Stimulated activated naive B cell treated with anti-CD40 and anti-IgM and Interleukin-4, amounts not matched to agents 10 μg/mL and 1 μg/mL and 100 μg/mL, for 72 hours (primary cell): ENCODE measurements around the gene OR8J1.
"Not testable (repeated sequence)": the region's sequence is repeated elsewhere in the genome, so short reads cannot be mapped to it uniquely, and the experiment has no call there.

Experiments
- ATAC-seq, 2 donors: fragments of 150-1000 bp; cut with Tn5 transposase; replicated peaks; 2 replicates each; pipeline ENCODE4 v1.10.0; 2021; ENCODE audit warnings: moderate library complexity in 1 of 2
- DNase-seq: peaks from one replicate; pipeline ENCODE4 v3.0.0; 2021
- H3K27ac Mint-ChIP-seq: one replicate; pipeline ENCODE4 v1.8.0; 2022; ENCODE audit warnings: mild to moderate bottlenecking, mixed read lengths
- H3K27me3 Mint-ChIP-seq, 2 donors: one replicate each; pipeline ENCODE4 v1.8.0; 2022; ENCODE audit warnings: mixed read lengths in 2 of 2
- H3K36me3 Mint-ChIP-seq, 2 donors: one replicate each; pipeline ENCODE4 v1.8.0; 2022; ENCODE audit warnings: mixed read lengths in 2 of 2, mild to moderate bottlenecking in 1 of 2
- H3K4me1 Mint-ChIP-seq, 2 donors: one replicate each; pipeline ENCODE4 v1.8.0; 2022; ENCODE audit warnings: mixed read lengths in 2 of 2, mild to moderate bottlenecking in 1 of 2
- H3K4me3 Mint-ChIP-seq, 2 donors: one replicate each; pipeline ENCODE4 v1.8.0; 2022; ENCODE audit warnings: mild to moderate bottlenecking in 2 of 2, mixed read lengths in 2 of 2, moderate library complexity in 1 of 2
- H3K9me3 Mint-ChIP-seq, 2 donors: one replicate each; pipeline ENCODE4 v1.8.0; 2022; ENCODE audit warnings: mixed read lengths in 2 of 2, mild to moderate bottlenecking in 1 of 2

OR8J1 gene, protein sequence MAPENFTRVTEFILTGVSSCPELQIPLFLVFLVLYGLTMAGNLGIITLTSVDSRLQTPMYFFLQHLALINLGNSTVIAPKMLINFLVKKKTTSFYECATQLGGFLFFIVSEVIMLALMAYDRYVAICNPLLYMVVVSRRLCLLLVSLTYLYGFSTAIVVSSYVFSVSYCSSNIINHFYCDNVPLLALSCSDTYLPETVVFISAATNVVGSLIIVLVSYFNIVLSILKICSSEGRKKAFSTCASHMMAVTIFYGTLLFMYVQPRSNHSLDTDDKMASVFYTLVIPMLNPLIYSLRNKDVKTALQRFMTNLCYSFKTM

DNA sequence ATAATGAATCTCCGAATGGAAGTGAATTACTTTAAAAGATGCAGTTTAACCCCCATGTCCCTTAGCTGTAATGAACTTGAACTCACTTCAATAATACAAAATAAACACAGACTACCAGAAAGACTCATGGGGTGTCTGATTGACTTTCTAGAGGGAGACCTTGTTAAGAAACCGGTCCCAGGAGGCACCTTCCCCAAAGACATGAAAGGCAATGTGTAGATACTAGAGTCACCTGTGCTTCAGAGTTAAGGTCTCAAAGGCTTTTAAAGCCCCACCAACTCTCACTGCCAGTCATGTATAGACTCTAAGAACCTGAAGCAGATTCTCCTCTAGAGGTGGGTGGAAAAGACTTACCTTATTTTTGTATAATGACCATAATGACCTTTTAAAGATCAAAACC lies at the start of gene OR8J1:
Gene OR8J1, plus strand, starts transcription at position 301 of the 400 bp plus-strand sequence. CDS start 5,956 bp downstream, outside the sequence.
- Mint-ChIP-seq H3K36me3 (no peaks in the 10 kb centered on the region), H3K27me3 (no peaks in the 10 kb centered on the region), H3K27ac (peak within 1 kb of the TSS; percentile 37), H3K4me3 (no peak within 1 kb of the TSS), H3K4me1 (no peaks in the 10 kb centered on the region), H3K9me3 (no peaks in the 10 kb centered on the region)
- DNase-seq (no peak), ATAC-seq (no peak)

DNA sequence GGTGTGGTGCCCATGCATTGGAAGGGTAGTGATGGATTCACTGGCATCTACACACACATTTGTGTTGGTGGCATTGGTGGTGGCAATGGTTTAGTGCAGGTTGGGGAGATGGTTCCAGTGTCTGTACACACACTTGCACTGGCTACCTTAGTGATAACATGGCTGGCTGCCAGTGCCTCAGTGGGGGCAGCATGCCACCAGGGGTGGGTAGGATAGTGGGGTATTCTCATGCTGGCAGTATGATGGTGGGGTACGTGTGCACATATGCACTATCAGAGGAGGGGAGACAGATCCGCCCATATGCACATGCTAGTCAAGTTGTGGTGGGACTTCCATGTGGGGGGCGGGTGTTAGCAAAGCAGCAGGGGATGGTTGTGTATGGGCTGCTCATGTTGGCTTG lies 46.3 kb upstream of the OR8J1 start:
- H3K27ac Mint-ChIP-seq: no peak overlapping the region
- H3K4me3 Mint-ChIP-seq: no peak overlapping the region
- no peak for ATAC-seq
- no peaks in the 10 kb centered on the region for H3K27me3 Mint-ChIP-seq
- H3K4me1 Mint-ChIP-seq: no peaks in the 10 kb centered on the region
- H3K9me3 Mint-ChIP-seq: peaks cover 13 to 19% of the 10 kb centered on the region in 2 donors
- no peaks in the 10 kb centered on the region for H3K36me3 Mint-ChIP-seq
- no peak for DNase-seq

DNA sequence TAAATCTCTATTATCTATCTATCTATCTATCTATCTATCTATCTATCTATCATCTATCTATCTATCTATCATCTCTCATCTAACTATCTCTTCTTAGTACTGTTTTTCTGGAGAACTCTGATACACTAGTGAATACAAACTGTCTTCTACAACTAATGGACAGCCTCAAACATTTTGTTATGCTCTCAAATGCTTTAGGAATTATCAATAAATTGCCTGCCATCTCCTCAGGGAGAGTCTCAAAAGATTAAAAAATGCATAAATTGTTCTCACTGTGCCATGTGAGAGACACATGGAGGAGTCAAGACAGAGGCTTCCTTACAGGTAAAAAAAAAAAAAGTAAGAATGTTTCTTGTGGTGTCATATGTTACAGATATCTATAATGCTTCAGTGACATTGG lies 39.2 kb upstream of the OR8J1 start, which contains the start of gene OR8K3:
Gene OR8K3, plus strand, starts transcription at position 301 of the 400 bp plus-strand sequence. CDS start 3,163 bp downstream, outside the sequence.
- Mint-ChIP-seq H3K36me3 (no peaks in the 10 kb centered on the region), H3K4me3 (no peak within 1 kb of the TSS), H3K9me3 (peaks cover 4 to 5% of the 10 kb centered on the region in 2 donors), H3K27ac (no peak within 1 kb of the TSS), H3K27me3 (no peaks in the 10 kb centered on the region), H3K4me1 (no peaks in the 10 kb centered on the region)
- ATAC-seq (no peak), DNase-seq (no peak)

DNA sequence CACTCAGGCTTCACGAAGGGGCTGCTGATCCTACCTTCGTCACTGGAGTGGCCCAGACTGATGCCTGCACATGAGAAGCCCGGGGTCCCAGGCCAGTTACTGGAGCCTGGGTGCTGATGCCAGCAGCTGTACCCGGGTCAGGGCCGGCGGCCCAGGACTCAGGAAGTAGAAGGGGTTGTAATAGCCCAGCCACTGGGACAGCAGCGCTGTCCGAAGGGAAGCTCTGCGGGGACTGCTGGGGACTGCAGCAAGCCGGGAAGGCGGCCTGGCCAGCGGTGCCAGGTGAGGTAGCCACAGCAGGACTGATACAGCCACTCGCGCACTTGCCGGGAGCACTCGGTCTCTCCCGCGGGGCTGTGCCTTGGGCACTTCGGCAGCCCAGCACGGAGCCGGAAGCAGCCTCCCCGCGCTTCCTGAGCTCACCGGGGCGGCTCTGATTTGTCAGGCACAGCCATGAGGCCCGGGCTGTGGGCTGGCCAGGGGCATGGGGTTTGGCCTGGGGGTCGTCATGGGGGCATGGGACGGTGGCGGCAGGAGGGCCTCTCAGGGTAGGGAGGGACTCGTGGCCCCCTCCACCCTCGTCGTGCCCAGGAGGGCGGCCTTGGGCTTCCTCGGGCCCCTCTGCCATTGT lies 22.1 kb upstream of the OR8J1 start:
- no peaks in the 10 kb centered on the region for H3K4me1 Mint-ChIP-seq
- no peak for DNase-seq
- no peak overlapping the region for H3K4me3 Mint-ChIP-seq
- peaks cover 0 to 6% of the 10 kb centered on the region in 2 donors for H3K9me3 Mint-ChIP-seq
- no peaks in the 10 kb centered on the region for H3K36me3 Mint-ChIP-seq
- ATAC-seq: no peak
- no peaks in the 10 kb centered on the region for H3K27me3 Mint-ChIP-seq
- H3K27ac Mint-ChIP-seq: no peak overlapping the region

DNA sequence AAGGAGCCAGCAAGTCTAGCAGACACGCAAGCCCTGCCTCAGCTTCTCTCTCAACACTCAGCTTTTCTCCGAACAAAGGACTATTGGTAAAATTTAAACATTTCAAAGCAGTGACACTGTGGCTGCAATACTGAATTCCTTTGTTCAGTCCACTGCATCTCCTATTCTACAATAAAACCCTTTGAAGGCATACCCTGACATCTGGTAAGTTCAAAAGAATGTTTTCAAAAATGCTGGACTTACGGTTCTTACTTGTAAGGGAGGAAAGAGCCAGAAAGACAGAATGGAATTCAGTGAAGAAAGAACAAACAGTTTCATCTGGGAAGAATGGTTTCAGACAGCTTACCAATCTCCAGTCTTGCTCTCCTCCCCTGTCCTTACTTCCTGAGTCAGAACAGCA lies 20.9 kb upstream of the OR8J1 start:
- Mint-ChIP-seq H3K27ac (no peak overlapping the region), H3K9me3 (peaks cover 0 to 3% of the 10 kb centered on the region in 2 donors), H3K36me3 (no peaks in the 10 kb centered on the region), H3K4me1 (no peaks in the 10 kb centered on the region), H3K4me3 (no peak overlapping the region), H3K27me3 (no peaks in the 10 kb centered on the region)
- no peak for DNase-seq
- no peak for ATAC-seq

DNA sequence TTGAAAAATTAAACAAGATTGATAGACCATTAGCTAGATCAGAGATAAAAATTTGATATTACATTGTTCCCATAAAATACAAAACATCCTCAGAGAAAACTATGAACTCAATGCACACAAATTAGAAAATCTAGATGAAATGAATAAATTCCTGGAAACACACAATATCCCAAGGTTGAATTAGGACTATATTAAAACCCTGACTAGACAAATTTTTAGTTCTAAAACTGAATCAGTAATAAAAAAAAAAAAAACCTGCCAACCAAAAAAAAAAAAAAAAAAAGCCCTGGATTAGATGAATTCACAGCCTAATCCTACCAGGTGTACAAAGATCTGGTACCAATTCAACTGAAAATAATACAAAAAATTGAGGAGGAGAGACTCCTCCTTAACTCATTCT lies 13.8 kb upstream of the OR8J1 start:
- Mint-ChIP-seq H3K36me3 (no peaks in the 10 kb centered on the region), H3K27ac (no peak overlapping the region), H3K27me3 (no peaks in the 10 kb centered on the region), H3K9me3 (peaks cover 4 to 10% of the 10 kb centered on the region in 2 donors), H3K4me1 (no peaks in the 10 kb centered on the region), H3K4me3 (no peak overlapping the region)
- DNase-seq: no peak
- ATAC-seq: no peak

DNA sequence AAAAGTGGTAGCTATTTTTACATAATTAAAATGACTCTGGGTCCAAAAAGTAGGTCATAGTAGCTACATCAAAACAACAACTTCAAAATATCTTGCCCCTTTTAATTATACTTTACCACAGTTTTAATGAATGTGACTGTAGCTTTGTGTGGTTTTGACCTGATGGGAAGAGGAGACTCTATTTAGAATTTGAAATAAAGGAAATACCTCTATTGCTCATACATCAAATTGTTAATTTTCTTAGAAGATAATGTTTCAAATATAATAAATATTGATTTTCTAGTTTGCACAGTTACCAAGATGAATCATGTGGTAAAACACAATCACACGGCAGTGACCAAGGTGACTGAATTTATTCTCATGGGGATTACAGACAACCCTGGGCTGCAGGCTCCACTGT lies 8.4 kb upstream of the OR8J1 start, which contains the start of gene OR8K1:
Gene OR8K1, plus strand, starts transcription at position 301 of the 400 bp plus-strand sequence. Its CDS starts 0 bp downstream, at position 301.
- H3K4me1 Mint-ChIP-seq: no peaks in the 10 kb centered on the region
- ATAC-seq (no peak), DNase-seq (no peak)
- no peaks in the 10 kb centered on the region for H3K36me3 Mint-ChIP-seq
- H3K9me3 Mint-ChIP-seq: peaks cover 4 to 8% of the 10 kb centered on the region in 2 donors
- no peak within 1 kb of the TSS for H3K27ac Mint-ChIP-seq
- no peak within 1 kb of the TSS for H3K4me3 Mint-ChIP-seq
- H3K27me3 Mint-ChIP-seq: no peaks in the 10 kb centered on the region

DNA sequence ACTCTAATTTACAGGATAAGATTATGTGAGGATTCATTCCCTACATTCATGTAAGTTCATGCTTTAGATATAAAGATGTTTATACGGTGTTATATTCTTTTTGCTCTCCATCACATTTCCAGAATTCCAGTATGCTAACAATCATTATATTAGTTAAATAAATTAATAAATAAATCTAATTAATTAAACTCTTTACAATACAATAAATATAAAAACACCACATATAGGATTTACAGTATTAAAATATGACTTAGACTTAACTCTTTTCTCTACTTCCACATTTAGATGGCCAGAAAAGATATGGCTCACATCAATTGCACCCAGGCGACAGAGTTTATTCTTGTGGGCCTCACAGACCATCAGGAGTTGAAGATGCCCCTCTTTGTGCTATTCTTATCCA lies 21.2 kb downstream of the OR8J1 start, which contains the start of gene OR8U1:
Gene OR8U1, plus strand, starts transcription at position 301 of the 400 bp plus-strand sequence. Its CDS starts 0 bp downstream, at position 301.
- no peaks in the 10 kb centered on the region for H3K4me1 Mint-ChIP-seq

DNA sequence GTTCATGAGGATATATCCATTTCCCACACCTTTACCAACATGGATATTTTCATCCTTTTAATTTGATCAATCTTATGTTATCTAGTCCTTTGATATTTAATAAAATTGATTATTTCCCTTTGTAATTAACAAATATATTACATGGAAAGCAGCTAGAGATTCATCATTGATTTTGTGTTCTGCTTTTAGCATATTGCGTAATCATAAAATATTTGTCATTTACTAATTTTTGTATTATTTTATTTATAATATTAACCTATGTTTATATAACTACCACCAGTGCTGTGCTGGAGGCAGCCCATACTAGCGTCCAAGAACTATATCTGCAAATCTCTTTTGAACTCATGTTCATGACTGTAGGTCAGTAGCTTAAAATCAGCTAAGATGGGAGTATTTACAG lies 26.0 kb downstream of the OR8J1 start:
- no peaks in the 10 kb centered on the region for H3K27me3 Mint-ChIP-seq
- H3K4me1 Mint-ChIP-seq: no peaks in the 10 kb centered on the region
- DNase-seq: no peak
- H3K36me3 Mint-ChIP-seq: no peaks in the 10 kb centered on the region
- H3K9me3 Mint-ChIP-seq: peaks cover 0 to 6% of the 10 kb centered on the region in 2 donors
- ATAC-seq: no peak
- no peak overlapping the region for H3K4me3 Mint-ChIP-seq
- no peak overlapping the region for H3K27ac Mint-ChIP-seq

More for the DNA sequence above, 21.2 kb downstream of the OR8J1 start, which contains the start of gene OR8U1:
- Mint-ChIP-seq H3K36me3 (no peaks in the 10 kb centered on the region), H3K27ac (no peak within 1 kb of the TSS), H3K4me3 (no peak within 1 kb of the TSS), H3K27me3 (no peaks in the 10 kb centered on the region), H3K9me3 (peaks cover 4 to 5% of the 10 kb centered on the region in 2 donors)
- DNase-seq (no peak), ATAC-seq (no peak)

DNA sequence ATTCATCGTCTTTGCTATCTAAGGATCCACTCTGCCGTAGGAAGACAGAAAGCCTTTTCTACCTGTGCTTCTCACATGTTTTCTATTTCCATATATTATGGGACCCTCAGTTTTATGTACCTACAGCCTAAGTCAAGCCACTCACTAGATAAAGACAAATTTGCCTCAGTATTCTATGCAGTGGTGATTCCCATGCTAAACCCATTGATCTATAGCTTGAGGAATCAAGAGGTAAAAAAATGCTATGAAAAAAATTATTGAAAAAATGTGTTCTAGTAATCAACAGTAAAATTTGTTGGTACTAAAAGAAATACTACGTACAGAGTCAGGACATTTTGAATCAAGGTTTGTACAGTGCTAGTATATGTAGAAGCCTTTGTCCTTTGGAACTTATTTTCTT lies 40.3 kb downstream of the OR8J1 start:
- H3K9me3 Mint-ChIP-seq: peaks cover 0 to 4% of the 10 kb centered on the region in 2 donors
- no peak for DNase-seq

DNA sequence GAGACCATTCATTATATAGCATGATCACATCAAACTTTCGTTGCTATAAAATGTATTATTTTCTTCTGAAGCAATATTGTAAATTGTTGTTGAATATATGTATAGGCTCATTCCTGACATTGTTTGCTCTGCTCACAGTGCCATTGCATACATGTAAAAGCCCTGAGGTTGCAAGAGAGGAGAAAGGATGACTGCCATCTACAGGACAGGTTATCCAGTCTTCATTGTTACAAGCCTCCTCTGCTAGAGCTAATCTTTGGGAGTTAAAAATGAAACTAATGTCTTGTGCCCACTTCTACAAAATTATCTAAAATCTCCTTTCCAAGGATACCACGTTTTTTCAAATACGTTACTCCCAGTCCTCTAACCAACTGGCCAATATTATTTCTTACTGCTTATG lies 42.0 kb downstream of the OR8J1 start:
- Mint-ChIP-seq H3K9me3 (peaks cover 0 to 5% of the 10 kb centered on the region in 2 donors), H3K4me3 (no peak overlapping the region), H3K27ac (no peak overlapping the region), H3K27me3 (no peaks in the 10 kb centered on the region), H3K36me3 (no peaks in the 10 kb centered on the region), H3K4me1 (no peaks in the 10 kb centered on the region)
- no peak for DNase-seq
- ATAC-seq: no peak

More for the DNA sequence above, 40.3 kb downstream of the OR8J1 start:
- Mint-ChIP-seq H3K4me3 (no peak overlapping the region), H3K27me3 (no peaks in the 10 kb centered on the region), H3K36me3 (no peaks in the 10 kb centered on the region), H3K4me1 (no peaks in the 10 kb centered on the region), H3K27ac (no peak overlapping the region)
- ATAC-seq: no peak

DNA sequence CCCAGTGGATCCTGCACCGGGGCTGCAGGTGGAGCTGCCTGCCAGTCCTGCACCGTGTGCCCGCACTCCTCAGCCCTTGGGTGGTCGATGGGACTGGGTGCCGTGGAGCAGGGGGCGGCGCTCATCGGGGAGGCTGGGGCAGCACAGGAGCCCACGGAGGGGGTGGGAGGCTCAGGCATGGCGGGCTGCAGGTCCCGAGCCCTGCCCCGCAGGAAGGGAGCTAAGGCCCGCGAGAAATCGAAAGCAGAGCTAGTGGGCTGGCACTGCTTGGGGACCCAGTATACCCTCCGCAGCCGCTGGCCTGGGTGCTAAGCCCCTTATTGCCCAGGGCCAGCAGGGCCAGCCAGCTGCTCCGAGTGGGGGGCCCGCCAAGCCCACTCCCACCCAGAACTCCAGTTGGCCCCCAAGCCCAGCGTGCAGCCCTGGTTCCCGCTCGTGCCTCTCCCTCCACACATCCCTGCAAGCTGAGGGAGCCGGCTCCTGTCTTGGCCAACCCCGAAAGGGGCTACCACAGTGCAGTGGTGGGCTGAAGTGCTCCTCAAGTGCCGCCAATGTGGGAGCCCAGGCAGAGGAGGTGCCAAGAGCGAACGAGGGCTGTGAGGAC lies 47.9 kb downstream of the OR8J1 start:
- not testable (repeated sequence) for H3K4me3 Mint-ChIP-seq, H3K9me3 Mint-ChIP-seq

DNA sequence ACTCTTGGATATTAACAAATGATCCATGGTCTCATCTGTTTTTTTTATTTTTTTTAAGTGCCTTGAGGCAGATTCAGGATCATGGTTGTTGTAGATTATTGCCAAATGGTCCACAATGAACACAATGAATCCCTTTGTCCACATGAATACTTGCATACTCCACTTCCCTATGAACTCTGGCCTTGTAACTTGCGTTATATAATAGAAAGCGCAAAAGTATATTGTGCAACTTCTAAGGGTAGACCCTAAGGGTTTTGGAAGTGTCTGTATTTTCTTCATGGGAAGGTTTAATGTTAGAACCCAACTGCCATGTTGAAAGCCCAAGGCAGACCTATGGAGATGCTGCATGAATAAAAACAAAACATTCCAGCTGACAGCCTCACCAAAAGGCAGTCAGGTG lies 50.3 kb downstream of the OR8J1 start:
- Mint-ChIP-seq H3K4me3 (no peak overlapping the region), H3K4me1 (no peaks in the 10 kb centered on the region), H3K9me3 (peaks cover 6 to 9% of the 10 kb centered on the region in 2 donors), H3K27me3 (no peaks in the 10 kb centered on the region), H3K27ac (no peak overlapping the region), H3K36me3 (no peaks in the 10 kb centered on the region)
- DNase-seq (no peak), ATAC-seq (no peak)

More for the DNA sequence above, 47.9 kb downstream of the OR8J1 start:
- not testable (repeated sequence) for H3K27ac Mint-ChIP-seq, DNase-seq, ATAC-seq, H3K27me3 Mint-ChIP-seq, H3K4me1 Mint-ChIP-seq, H3K36me3 Mint-ChIP-seq

DNA sequence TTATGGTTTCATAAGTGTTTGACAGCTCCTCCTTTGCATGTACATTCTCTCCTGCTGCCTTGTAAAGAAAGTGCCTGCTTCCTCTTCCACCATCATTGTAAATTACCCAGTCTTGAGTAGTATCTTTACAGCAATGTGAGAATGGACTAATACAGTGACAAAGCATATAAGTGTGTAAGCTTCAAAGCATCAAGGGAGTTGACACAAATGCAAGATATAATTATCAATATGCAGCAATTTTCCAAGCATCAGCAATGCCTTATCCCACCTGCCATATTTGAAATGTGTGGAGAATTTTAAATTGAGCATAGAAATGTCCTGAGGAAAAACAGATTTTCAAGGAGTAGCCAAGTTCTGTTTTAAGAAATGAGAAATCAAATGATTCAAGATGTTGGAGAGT lies 56.7 kb downstream of the OR8J1 start:
- ATAC-seq (no peak), DNase-seq (no peak)
- Mint-ChIP-seq H3K36me3 (no peaks in the 10 kb centered on the region), H3K27ac (no peak overlapping the region), H3K27me3 (no peaks in the 10 kb centered on the region), H3K4me1 (no peaks in the 10 kb centered on the region), H3K9me3 (peaks cover 3 to 4% of the 10 kb centered on the region in 2 donors), H3K4me3 (no peak overlapping the region)
